HAP-1 (cell line): ENCODE measurements around the gene RABGAP1L.

ENCODE experiments used
- DNase-seq, 2 experiments: peaks; one replicate each; pipeline ENCODE4 v3.0.0-alpha.2; 2016 to 2020; ENCODE audit warnings: low spot score in 2 of 2
- H3K27me3 ChIP-seq: fragments of 250-450 bp; sonication (Bioruptor Pico); 2 replicates; pipeline ENCODE4 v1.5.1; 2020; ENCODE audit warnings: low read depth, mild to moderate bottlenecking, moderate library complexity
- H3K36me3 ChIP-seq: fragments of 250-450 bp; sonication (Bioruptor Pico); replicated peaks from 2 replicates; pipeline ENCODE4 v1.5.1; 2020; ENCODE audit warnings: mild to moderate bottlenecking
- H3K4me1 ChIP-seq: fragments of 250-450 bp; sonication (Bioruptor Pico); 2 replicates; pipeline ENCODE4 v1.5.1; 2020; ENCODE audit warnings: mild to moderate bottlenecking
- H3K4me3 ChIP-seq: fragments of 250-450 bp; sonication (Bioruptor Pico); 2 replicates; pipeline ENCODE4 v1.5.1; 2020; ENCODE audit warnings: mild to moderate bottlenecking, moderate library complexity
- H3K9me3 ChIP-seq: fragments of 250-450 bp; sonication (Bioruptor Pico); 2 replicates; pipeline ENCODE4 v1.5.1; 2020; ENCODE audit warnings: mild to moderate bottlenecking, moderate library complexity
- in situ Hi-C: fragments of 300-500 bp; cut with MboI; formaldehyde crosslinking; loops from 3 replicates; pipeline ENCODE4 v1.14.3; 2020; ENCODE audit warnings: low sequenced_read_pairs, inconsistent platforms, mixed read lengths

RABGAP1L gene

GRCh38 chr1:174417921-174418320 lies 258.6 kb downstream of the RABGAP1L start:
- in situ Hi-C loops, result no loop called here

GRCh38 chr1:174425121-174425520 lies 265.8 kb downstream of the RABGAP1L start:
- Histone ChIP-seq H3K4me3 (no peak overlapping the region), H3K4me1 (no peaks in the 10 kb centered on the region), H3K27me3 (no peaks in the 10 kb centered on the region), H3K9me3 (no peaks in the 10 kb centered on the region), H3K36me3 (no peaks in the 10 kb centered on the region)
- DNase-seq, result no peak
- in situ Hi-C loops, result no loop called here

More at GRCh38 chr1:174417921-174418320, 258.6 kb downstream of the RABGAP1L start:
- no peaks in the 10 kb centered on the region for H3K36me3 ChIP-seq
- no peaks in the 10 kb centered on the region for H3K9me3 ChIP-seq
- H3K27me3 ChIP-seq, result no peaks in the 10 kb centered on the region
- DNase-seq, result no peak
- H3K4me3 ChIP-seq, result no peak overlapping the region
- no peaks in the 10 kb centered on the region for H3K4me1 ChIP-seq

GRCh38 chr1:174426153-174426552 lies 266.8 kb downstream of the RABGAP1L start:
- no peaks in the 10 kb centered on the region for H3K36me3 ChIP-seq
- no peak overlapping the region for H3K4me3 ChIP-seq
- no peaks in the 10 kb centered on the region for H3K27me3 ChIP-seq
- H3K9me3 ChIP-seq, result no peaks in the 10 kb centered on the region
- no peak for DNase-seq
- in situ Hi-C loops, result no loop called here
- no peaks in the 10 kb centered on the region for H3K4me1 ChIP-seq

- no peak overlapping the region for H3K4me3 ChIP-seq
- DNase-seq, result no peak
- no peaks in the 10 kb centered on the region for H3K4me1 ChIP-seq
- H3K27me3 ChIP-seq, result no peaks in the 10 kb centered on the region
- no peaks in the 10 kb centered on the region for H3K9me3 ChIP-seq
- in situ Hi-C loops, result no loop called here
- H3K36me3 ChIP-seq, result no peaks in the 10 kb centered on the region
Measured at GRCh38 chr1:174428033-174428432, 268.7 kb downstream of the RABGAP1L start.

- no peak overlapping the region for H3K4me3 ChIP-seq
- no peaks in the 10 kb centered on the region for H3K27me3 ChIP-seq
- H3K9me3 ChIP-seq, result no peaks in the 10 kb centered on the region
- in situ Hi-C loops, result no loop called here
- DNase-seq, result no peak
- H3K4me1 ChIP-seq, result no peaks in the 10 kb centered on the region
- no peaks in the 10 kb centered on the region for H3K36me3 ChIP-seq
Measured at GRCh38 chr1:174428739-174429138, 269.4 kb downstream of the RABGAP1L start.

GRCh38 chr1:174433451-174433850 lies 274.1 kb downstream of the RABGAP1L start:
- DNase-seq, result no peak
- in situ Hi-C loops, result no loop called here
- H3K4me1 ChIP-seq, result no peaks in the 10 kb centered on the region
- no peaks in the 10 kb centered on the region for H3K27me3 ChIP-seq
- no peaks in the 10 kb centered on the region for H3K36me3 ChIP-seq
- no peaks in the 10 kb centered on the region for H3K9me3 ChIP-seq
- no peak overlapping the region for H3K4me3 ChIP-seq

GRCh38 chr1:174445351-174445750 lies 286.0 kb downstream of the RABGAP1L start:
- H3K4me1 ChIP-seq, result no peaks in the 10 kb centered on the region
- no peak overlapping the region for H3K4me3 ChIP-seq
- H3K9me3 ChIP-seq, result no peaks in the 10 kb centered on the region
- in situ Hi-C loops, result no loop called here
- no peaks in the 10 kb centered on the region for H3K36me3 ChIP-seq
- no peak for DNase-seq
- H3K27me3 ChIP-seq, result no peaks in the 10 kb centered on the region

- Histone ChIP-seq H3K36me3 (no peaks in the 10 kb centered on the region), H3K4me1 (no peaks in the 10 kb centered on the region)
- in situ Hi-C loops, result no loop called here
Measured at GRCh38 chr1:174445817-174446216, 286.5 kb downstream of the RABGAP1L start.

GRCh38 chr1:174447866-174448530 lies 288.7 kb downstream of the RABGAP1L start, which contains the start of gene GPR52:
Gene GPR52 (plus strand): TSS chr1:174447964. CDS start chr1:174448112, 148 bp downstream.
- no peaks in the 10 kb centered on the region for H3K36me3 ChIP-seq
- no peaks in the 10 kb centered on the region for H3K9me3 ChIP-seq
- no peaks in the 10 kb centered on the region for H3K4me1 ChIP-seq
- DNase-seq, result no peak
- H3K27me3 ChIP-seq, result no peaks in the 10 kb centered on the region
- in situ Hi-C loops, result no loop called here
- H3K4me3 ChIP-seq, result no peak within 1 kb of the TSS

More at GRCh38 chr1:174445817-174446216, 286.5 kb downstream of the RABGAP1L start:
- no peaks in the 10 kb centered on the region for H3K27me3 ChIP-seq
- DNase-seq, result no peak
- H3K9me3 ChIP-seq, result no peaks in the 10 kb centered on the region
- no peak overlapping the region for H3K4me3 ChIP-seq

- in situ Hi-C loops, result no loop called here
Measured at GRCh38 chr1:174448531-174448883, 289.2 kb downstream of the RABGAP1L start.

GRCh38 chr1:174448974-174449373 lies 289.7 kb downstream of the RABGAP1L start:
- H3K4me3 ChIP-seq, result no peak overlapping the region
- H3K27me3 ChIP-seq, result no peaks in the 10 kb centered on the region
- DNase-seq, result no peak
- no peaks in the 10 kb centered on the region for H3K4me1 ChIP-seq
- H3K36me3 ChIP-seq, result no peaks in the 10 kb centered on the region
- H3K9me3 ChIP-seq, result no peaks in the 10 kb centered on the region
- in situ Hi-C loops, result no loop called here

More at GRCh38 chr1:174448531-174448883, 289.2 kb downstream of the RABGAP1L start:
- no peaks in the 10 kb centered on the region for H3K4me1 ChIP-seq
- H3K4me3 ChIP-seq, result no peak overlapping the region
- no peaks in the 10 kb centered on the region for H3K9me3 ChIP-seq
- H3K27me3 ChIP-seq, result no peaks in the 10 kb centered on the region
- H3K36me3 ChIP-seq, result no peaks in the 10 kb centered on the region
- no peak for DNase-seq

- H3K36me3 ChIP-seq, result no peaks in the 10 kb centered on the region
- DNase-seq, result no peak
- no peak overlapping the region for H3K4me3 ChIP-seq
- H3K27me3 ChIP-seq, result no peaks in the 10 kb centered on the region
- in situ Hi-C loops, result no loop called here
- H3K4me1 ChIP-seq, result no peaks in the 10 kb centered on the region
- no peaks in the 10 kb centered on the region for H3K9me3 ChIP-seq
Measured at GRCh38 chr1:174451408-174451807, 292.1 kb downstream of the RABGAP1L start.

- Histone ChIP-seq H3K9me3 (no peaks in the 10 kb centered on the region), H3K4me3 (no peak overlapping the region), H3K36me3 (no peaks in the 10 kb centered on the region), H3K4me1 (no peaks in the 10 kb centered on the region), H3K27me3 (0 out of 2 replicates have a peak, but pooled peaks cover 2% of the 10 kb centered on the region)
- in situ Hi-C loops, result no loop called here
- DNase-seq, result no peak
Measured at GRCh38 chr1:174465855-174466254, 306.5 kb downstream of the RABGAP1L start.

- in situ Hi-C loops, result no loop called here
- no peak overlapping the region for H3K4me3 ChIP-seq
Measured at GRCh38 chr1:174466607-174467006, 307.3 kb downstream of the RABGAP1L start.

GRCh38 chr1:174469052-174469451 lies 309.7 kb downstream of the RABGAP1L start:
- Histone ChIP-seq H3K27me3 (no peaks in the 10 kb centered on the region), H3K36me3 (no peaks in the 10 kb centered on the region), H3K9me3 (no peaks in the 10 kb centered on the region), H3K4me3 (no peak overlapping the region), H3K4me1 (no peaks in the 10 kb centered on the region)
- in situ Hi-C loops, result no loop called here
- DNase-seq, result no peak

More at GRCh38 chr1:174466607-174467006, 307.3 kb downstream of the RABGAP1L start:
- H3K27me3 ChIP-seq, result 0 out of 2 replicates have a peak, but pooled peaks cover 2% of the 10 kb centered on the region
- DNase-seq, result no peak
- no peaks in the 10 kb centered on the region for H3K36me3 ChIP-seq
- no peaks in the 10 kb centered on the region for H3K4me1 ChIP-seq
- no peaks in the 10 kb centered on the region for H3K9me3 ChIP-seq
